NB4 (cell line): ENCODE data around the gene NGB.

Source experiments
- DNase-seq: peaks from one replicate; pipeline ENCODE4 v3.0.0; 2010; ENCODE audit warnings: low read depth
- H3K4me3 ChIP-seq: one replicate; pipeline ENCODE4 v1.5.1; 2011; ENCODE audit warnings: mild to moderate bottlenecking, low read depth, low read length, moderate library complexity
- CTCF ChIP-seq: IDR thresholded peaks from one replicate; pipeline ENCODE4 v1.5.1; 2012; ENCODE audit warnings: low read depth, low read length
- MYC ChIP-seq: IDR thresholded peaks from 2 replicates; pipeline ENCODE4 v1.6.1; 2011; ENCODE audit warnings: low read depth, low read length
- POLR2A ChIP-seq: IDR thresholded peaks from 2 replicates; pipeline ENCODE4 v1.6.1; 2011; ENCODE audit warnings: mild to moderate bottlenecking; ENCODE audit not compliant: insufficient read length; ENCODE audit errors: extremely low read depth
- TF ChIP-seq, protein P1 (sequence below): IDR thresholded peaks from 2 replicates; pipeline ENCODE4 v1.6.1; 2011; ENCODE audit warnings: low read depth, low read length

The NGB gene

DNA sequence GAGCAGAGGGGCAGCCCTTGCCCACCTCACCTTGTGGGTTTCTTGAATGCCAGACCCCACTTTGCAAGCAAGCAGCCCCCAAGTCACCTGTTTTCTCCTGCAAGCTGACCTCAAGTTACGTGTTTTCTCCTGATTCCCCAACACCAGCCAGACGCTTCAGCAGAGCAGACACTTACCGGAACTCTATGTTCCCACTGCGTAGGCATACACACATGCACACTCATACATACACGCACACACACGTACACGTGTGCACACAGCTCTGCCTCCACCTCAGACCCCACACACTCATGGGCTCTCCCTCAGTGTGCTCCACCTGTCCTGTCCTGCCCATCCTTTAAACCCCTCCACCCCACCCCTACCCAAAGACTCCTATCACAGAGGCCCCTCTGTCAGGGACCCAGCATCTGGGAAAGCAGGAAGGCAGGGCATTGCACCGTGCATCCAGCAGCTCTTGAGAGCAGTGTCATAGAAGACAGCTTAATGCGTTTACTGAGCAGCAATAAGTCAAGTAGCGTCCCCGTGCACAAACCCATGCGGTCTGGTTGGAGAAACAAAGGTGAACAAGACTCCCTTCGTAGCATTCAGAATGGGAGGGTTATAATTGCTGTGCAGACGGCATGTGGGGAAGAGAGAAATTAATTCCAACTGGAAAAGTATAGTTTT, 45.0 kb downstream of the NGB start:
- no peak overlapping the region for H3K4me3 ChIP-seq
- DNase-seq: no peak
- TF ChIP-seq CTCF: no peak
- TF ChIP-seq, protein P1, sequence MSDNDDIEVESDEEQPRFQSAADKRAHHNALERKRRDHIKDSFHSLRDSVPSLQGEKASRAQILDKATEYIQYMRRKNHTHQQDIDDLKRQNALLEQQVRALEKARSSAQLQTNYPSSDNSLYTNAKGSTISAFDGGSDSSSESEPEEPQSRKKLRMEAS: no peak
- no peak for TF ChIP-seq POLR2A
- no peak for TF ChIP-seq MYC

GRCh38 chr14:77225254-77225653, 45.8 kb downstream of the NGB start:
- no peak for DNase-seq
- TF ChIP-seq CTCF: no peak
- TF ChIP-seq POLR2A: no peak
- TF ChIP-seq, protein P1: no peak
- no peak for TF ChIP-seq MYC
- no peak overlapping the region for H3K4me3 ChIP-seq

DNA sequence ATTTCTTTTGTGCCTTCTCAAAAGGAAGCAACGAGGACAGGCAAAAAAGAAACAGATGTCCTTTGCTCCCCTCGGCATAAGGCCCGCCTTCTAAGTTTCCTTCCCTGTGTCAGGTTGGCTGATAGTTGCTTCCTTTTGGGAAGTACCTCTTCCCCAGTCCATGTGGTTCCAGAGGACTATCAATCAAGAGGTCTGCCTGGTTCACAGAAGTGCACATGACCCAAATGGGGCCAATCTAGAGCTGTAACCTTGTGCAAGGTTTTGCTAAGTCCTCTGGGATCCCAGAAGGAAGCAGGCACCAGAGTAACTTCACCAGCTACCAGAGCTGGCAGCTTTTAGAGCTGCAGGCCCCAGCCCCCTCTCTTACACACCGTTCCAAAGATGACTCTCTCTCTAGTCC, 46.8 kb downstream of the NGB start:
- TF ChIP-seq POLR2A: no peak
- TF ChIP-seq MYC: no peak
- no peak for TF ChIP-seq CTCF
- TF ChIP-seq, protein P1: no peak
- DNase-seq: no peak
- no peak overlapping the region for H3K4me3 ChIP-seq

GRCh38 chr14:77222546-77223225, 48.3 kb downstream of the NGB start:
- no peak overlapping the region for H3K4me3 ChIP-seq
- TF ChIP-seq CTCF (no peak), POLR2A (no peak), MYC (no peak)
- TF ChIP-seq, protein P1: no peak
- DNase-seq: no peak

- TF ChIP-seq POLR2A (no peak), MYC (no peak), CTCF (no peak)
- TF ChIP-seq, protein P1: no peak
- no peak for DNase-seq
- H3K4me3 ChIP-seq: no peak overlapping the region
These were observed 49.6 kb downstream of the NGB start for GRCh38 chr14:77221241-77221871.
